Common myeloid progenitor, CD34-positive (primary cell): ENCODE results near the gene LONP2.

Experiments
- CTCF ChIA-PET: fragments of 350-600 bp; sonication (Branson Sonifier 250); formaldehyde crosslinking; loops from one replicate; lab custom pipeline; 2021; ENCODE audit warnings: antibody characterized with exemption; lab: Charles Lee
- POLR2A ChIA-PET: fragments of 350-600 bp; sonication (Branson Sonifier 250); formaldehyde crosslinking; loops from one replicate; lab custom pipeline; 2021; ENCODE audit warnings: antibody characterized with exemption; lab: Charles Lee
- DNase-seq, 3 donors: peaks; one replicate each; pipeline versions ENCODE4 v3.0.0 to v3.0.0-alpha.2; 2013
- H3K27ac ChIP-seq, 2 experiments: 1 replicate in 1 of 2; 2 replicates in 1 of 2; pipeline ENCODE4 v1.7.0; 2013; ENCODE audit warnings: inconsistent platforms in 2 of 2, low read length in 2 of 2, mild to moderate bottlenecking in 2 of 2, low read depth in 1 of 2, moderate library complexity in 1 of 2; ENCODE audit not compliant: severe bottlenecking in 2 of 2, insufficient read depth in 1 of 2, poor library complexity in 1 of 2
- H3K27me3 ChIP-seq, 5 experiments: replicated peaks in 2 of 5; 1 replicate in 3 of 5; 2 replicates in 2 of 5; pipeline versions ENCODE4 v1.6.1 to v1.7.0; 2013; ENCODE audit warnings: low read length in 4 of 5, mild to moderate bottlenecking in 2 of 5, moderate library complexity in 2 of 5, inconsistent platforms in 1 of 5; ENCODE audit not compliant: insufficient read depth in 5 of 5, control insufficient read depth in 4 of 5
- H3K36me3 ChIP-seq, 4 experiments: 1 replicate in 2 of 4; 2 replicates in 2 of 4; pipeline versions ENCODE4 v1.6.1 to v1.7.0; 2013; ENCODE audit warnings: low read length in 3 of 4, control low read depth in 1 of 4, mild to moderate bottlenecking in 1 of 4; ENCODE audit not compliant: control insufficient read depth in 4 of 4, insufficient read depth in 4 of 4
- H3K4me1 ChIP-seq, 4 experiments: 1 replicate in 3 of 4; 2 replicates in 1 of 4; pipeline versions ENCODE4 v1.6.1 to v1.7.1; 2013; ENCODE audit warnings: low read length in 3 of 4, mild to moderate bottlenecking in 3 of 4, control low read depth in 1 of 4, inconsistent platforms in 1 of 4, moderate library complexity in 1 of 4; ENCODE audit not compliant: control insufficient read depth in 4 of 4, insufficient read depth in 4 of 4; ENCODE audit errors: control extremely low read depth in 1 of 4
- H3K4me3 ChIP-seq, 7 experiments: 1 replicate in 4 of 7; 2 replicates in 3 of 7; pipeline versions ENCODE4 v1.5.1 to v1.7.0; 2013; ENCODE audit warnings: mild to moderate bottlenecking in 7 of 7, low read length in 6 of 7, moderate library complexity in 6 of 7, inconsistent platforms in 2 of 7, low read depth in 2 of 7, control low read depth in 1 of 7; ENCODE audit not compliant: insufficient read depth in 4 of 7, control insufficient read depth in 1 of 7; ENCODE audit errors: extremely low read depth in 1 of 7
- H3K9me3 ChIP-seq, 5 experiments: 1 replicate in 4 of 5; 2 replicates in 1 of 5; pipeline versions ENCODE4 v1.6.1 to v1.7.1; 2013; ENCODE audit warnings: low read length in 4 of 5, mild to moderate bottlenecking in 2 of 5, inconsistent platforms in 1 of 5, low read depth in 1 of 5, moderate library complexity in 1 of 5; ENCODE audit not compliant: control insufficient read depth in 4 of 5, insufficient read depth in 2 of 5; ENCODE audit errors: control extremely low read depth in 1 of 5
- WGBS: methylation state at CpG from one replicate; pipeline ENCODE4 v1.1.5; 2013; ENCODE audit not compliant: insufficient coverage; 5-methylcytosine and 5-hydroxymethylcytosine counted together

LONP2 gene

GRCh38 chr16:48204825-48205151 lies 39.3 kb upstream of the LONP2 start:
- Histone ChIP-seq H3K9me3 (no peaks in the 10 kb centered on the region), H3K4me3 (no peak overlapping the region), H3K36me3 (no peaks in the 10 kb centered on the region), H3K4me1 (no peaks in the 10 kb centered on the region), H3K27ac (no peak overlapping the region), H3K27me3 (peaks cover 0 to 3% (median 0%) of the 10 kb centered on the region in 5 experiments)
- 100% methylated on average over 2 of the region's 6 CpGs for WGBS
- no peak for DNase-seq
- CTCF ChIA-PET, result no interaction called here
- POLR2A ChIA-PET, result no interaction called here

DNA sequence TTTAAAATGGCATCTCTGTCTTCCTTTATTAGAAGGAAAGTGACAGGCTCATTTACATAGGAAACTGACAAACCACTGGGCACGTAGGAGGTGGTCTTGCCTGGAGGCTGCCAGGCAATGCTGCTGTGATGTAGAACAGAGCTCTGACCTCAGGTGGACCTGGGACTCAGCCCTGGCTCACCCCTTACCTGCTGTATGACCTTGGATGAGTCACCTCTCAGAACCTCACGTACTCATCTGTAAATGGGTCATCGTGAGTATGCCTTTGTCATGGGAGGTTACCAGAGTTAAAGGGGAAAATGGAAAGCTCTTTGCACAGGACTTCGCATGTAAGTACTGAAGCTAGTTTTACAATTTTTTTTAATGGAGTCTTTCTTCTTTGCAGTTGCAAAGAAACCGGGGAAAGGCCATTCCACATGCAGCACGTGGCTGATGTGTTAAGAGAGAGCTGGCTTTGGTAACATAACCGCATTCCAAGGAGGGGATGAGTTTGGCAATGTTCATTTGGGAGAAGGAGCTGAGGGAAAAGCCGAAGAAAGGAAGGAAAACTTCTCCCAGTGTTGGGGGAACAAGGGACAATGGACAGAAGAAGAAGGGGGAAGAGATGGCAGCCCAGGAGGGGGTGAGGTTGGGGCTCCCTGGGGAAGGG lies 37.4 kb upstream of the LONP2 start:
- no peak overlapping the region for H3K4me3 ChIP-seq
- no peak overlapping the region for H3K27ac ChIP-seq
- ChIA-PET CTCF (no interaction called here), POLR2A (no interaction called here)
- no peaks in the 10 kb centered on the region for H3K4me1 ChIP-seq
- no peak for DNase-seq
- peaks cover 0 to 3% (median 0%) of the 10 kb centered on the region in 5 experiments for H3K27me3 ChIP-seq
- no peaks in the 10 kb centered on the region for H3K36me3 ChIP-seq
- 95% methylated on average over 7 of the region's 8 CpGs for WGBS
- H3K9me3 ChIP-seq, result no peaks in the 10 kb centered on the region

GRCh38 chr16:48210747-48211146 lies 33.4 kb upstream of the LONP2 start:
- no peaks in the 10 kb centered on the region for H3K36me3 ChIP-seq
- H3K4me3 ChIP-seq, result no peak overlapping the region

DNA sequence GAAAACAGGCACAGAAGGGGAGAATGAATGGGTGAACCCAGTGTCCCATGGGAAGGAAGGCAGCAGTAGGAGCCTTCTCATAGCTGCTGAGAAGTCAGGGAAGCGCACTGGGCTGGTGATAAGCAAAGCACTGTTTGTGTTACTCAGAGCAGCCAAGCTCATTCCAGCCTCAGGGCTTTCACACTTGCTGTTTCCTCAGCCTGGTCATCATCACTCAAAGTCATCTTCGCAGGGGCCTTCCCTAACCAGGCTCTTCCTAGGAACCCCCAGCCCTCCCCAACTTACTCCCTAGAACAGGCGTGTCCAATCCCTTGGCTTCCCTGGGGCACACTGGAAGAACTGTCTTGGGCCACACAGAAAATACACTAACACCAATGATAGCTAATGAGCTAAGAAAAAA lies 32.1 kb upstream of the LONP2 start:
- no peak for DNase-seq
- H3K27me3 ChIP-seq, result peaks cover 0 to 2% (median 0%) of the 10 kb centered on the region in 5 experiments
- POLR2A ChIA-PET, result no interaction called here
- H3K27ac ChIP-seq, result no peak overlapping the region
- H3K9me3 ChIP-seq, result no peaks in the 10 kb centered on the region
- CTCF ChIA-PET, result no interaction called here
- no peaks in the 10 kb centered on the region for H3K4me1 ChIP-seq
- H3K4me3 ChIP-seq, result no peak overlapping the region
- 83% methylated on average over 2 of the region's 3 CpGs for WGBS
- no peaks in the 10 kb centered on the region for H3K36me3 ChIP-seq

More at GRCh38 chr16:48210747-48211146, 33.4 kb upstream of the LONP2 start:
- no peak overlapping the region for H3K27ac ChIP-seq
- no peaks in the 10 kb centered on the region for H3K9me3 ChIP-seq
- CTCF ChIA-PET, result no interaction called here
- H3K27me3 ChIP-seq, result peaks cover 0 to 3% (median 0%) of the 10 kb centered on the region in 5 experiments
- no peaks in the 10 kb centered on the region for H3K4me1 ChIP-seq
- 98% methylated on average over 6 of the region's 6 CpGs for WGBS
- no peak for DNase-seq
- POLR2A ChIA-PET, result no interaction called here

- Histone ChIP-seq H3K4me1 (no peaks in the 10 kb centered on the region), H3K27ac (no peak overlapping the region), H3K9me3 (no peaks in the 10 kb centered on the region), H3K36me3 (no peaks in the 10 kb centered on the region), H3K27me3 (peaks cover 0 to 2% (median 0%) of the 10 kb centered on the region in 5 experiments), H3K4me3 (no peak overlapping the region)
- 100% methylated on average over 1 of the region's 6 CpGs for WGBS
- ChIA-PET POLR2A (no interaction called here), CTCF (no interaction called here)
- DNase-seq, result no peak
Observed at GRCh38 chr16:48215738-48216137, 28.4 kb upstream of the LONP2 start.

DNA sequence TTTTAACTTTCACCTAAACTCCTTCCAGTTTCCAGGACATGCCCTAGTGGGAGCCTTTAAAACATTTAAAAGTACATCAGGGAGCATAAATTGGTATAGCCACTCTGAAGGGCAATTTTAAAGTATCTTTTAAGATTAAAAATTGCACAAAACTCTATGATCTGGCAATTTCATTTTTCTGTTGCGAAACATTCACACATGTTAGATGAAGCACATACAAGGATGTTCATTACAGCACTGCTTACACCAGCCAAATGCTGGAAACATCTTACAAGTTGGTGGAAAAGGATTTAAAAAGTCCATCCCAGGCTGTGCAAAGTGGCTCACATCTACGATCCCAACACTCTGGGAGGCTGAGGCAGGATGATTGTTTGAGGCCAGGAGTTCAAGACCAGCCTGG lies 26.4 kb upstream of the LONP2 start:
- Histone ChIP-seq H3K27ac (no peak overlapping the region), H3K4me1 (no peaks in the 10 kb centered on the region), H3K36me3 (no peaks in the 10 kb centered on the region), H3K9me3 (no peaks in the 10 kb centered on the region), H3K27me3 (peaks cover 0 to 2% (median 0%) of the 10 kb centered on the region in 5 experiments), H3K4me3 (no peak overlapping the region)
- no peak for DNase-seq
- 100% methylated on average over 1 of the region's 2 CpGs for WGBS
- ChIA-PET POLR2A (no interaction called here), CTCF (no interaction called here)

DNA sequence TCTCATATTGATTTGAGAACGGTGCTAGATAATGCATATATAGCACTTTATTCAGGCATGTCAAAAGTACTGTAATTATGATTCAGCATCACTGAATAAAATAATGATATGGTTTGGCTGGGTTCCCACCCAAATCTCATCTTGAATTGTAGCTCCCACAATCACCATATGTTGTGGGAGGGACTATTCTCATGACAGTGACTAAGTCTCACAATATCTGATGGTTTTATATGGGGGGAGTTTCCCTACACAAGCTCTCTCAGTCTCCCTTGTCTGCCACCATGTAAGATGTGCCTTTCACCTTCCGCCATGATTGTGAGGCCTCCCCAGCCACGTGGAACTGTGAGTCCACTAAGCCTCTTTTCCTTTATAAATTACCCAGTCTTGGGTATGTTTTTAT lies 25.6 kb upstream of the LONP2 start:
- POLR2A ChIA-PET, result no interaction called here
- Histone ChIP-seq H3K4me1 (no peaks in the 10 kb centered on the region), H3K27me3 (peaks cover 0 to 2% (median 0%) of the 10 kb centered on the region in 5 experiments), H3K27ac (no peak overlapping the region), H3K4me3 (no peak overlapping the region), H3K9me3 (no peaks in the 10 kb centered on the region), H3K36me3 (no peaks in the 10 kb centered on the region)
- WGBS, result 100% methylated on average over 2 of the region's 3 CpGs
- CTCF ChIA-PET, result interaction anchor here (1.3 kb wide), 1 partner anchor 412 kb away, joined by 4 read pairs; no protein-coding TSS in a partner anchor
- DNase-seq, result no peak
